ENCODE measurements around the gene LUZP4.
"Not testable (repeated sequence)": the region's sequence is repeated elsewhere in the genome, so short reads cannot be mapped to it uniquely, and the experiment has no call there.

LUZP4 gene

DNA sequence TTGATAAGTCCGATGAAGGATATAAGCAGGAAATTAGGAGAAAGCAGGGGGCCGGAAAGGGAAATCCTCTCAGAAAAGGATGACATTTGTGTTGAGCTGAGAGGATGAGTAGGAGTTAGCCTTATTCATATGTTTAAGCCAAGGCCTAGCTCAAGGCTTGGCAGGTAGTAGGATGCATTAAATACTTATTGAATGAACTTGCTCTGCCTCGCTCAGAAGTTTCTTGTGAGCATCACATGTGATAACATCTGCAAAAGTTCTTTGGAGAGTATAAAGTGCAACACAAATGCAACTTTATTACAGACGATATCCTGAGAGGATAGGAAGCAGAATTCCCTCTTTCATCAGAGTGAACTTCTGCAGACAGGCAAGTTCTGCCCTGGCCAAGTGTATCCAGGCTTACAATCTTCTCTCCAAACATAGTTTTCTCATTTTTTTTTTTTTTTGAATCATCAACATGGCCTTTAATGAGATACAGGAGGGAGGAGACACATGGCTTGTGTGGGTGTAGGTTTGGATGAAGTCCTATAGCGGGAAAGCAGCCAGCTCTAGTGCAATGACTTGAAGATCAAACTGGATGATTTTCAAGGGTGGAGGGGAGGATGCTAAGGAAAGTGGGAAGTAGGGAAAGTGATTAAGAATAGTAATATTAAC lies 48.1 kb downstream of the LUZP4 start:
- no peak for FAIRE-seq

DNA sequence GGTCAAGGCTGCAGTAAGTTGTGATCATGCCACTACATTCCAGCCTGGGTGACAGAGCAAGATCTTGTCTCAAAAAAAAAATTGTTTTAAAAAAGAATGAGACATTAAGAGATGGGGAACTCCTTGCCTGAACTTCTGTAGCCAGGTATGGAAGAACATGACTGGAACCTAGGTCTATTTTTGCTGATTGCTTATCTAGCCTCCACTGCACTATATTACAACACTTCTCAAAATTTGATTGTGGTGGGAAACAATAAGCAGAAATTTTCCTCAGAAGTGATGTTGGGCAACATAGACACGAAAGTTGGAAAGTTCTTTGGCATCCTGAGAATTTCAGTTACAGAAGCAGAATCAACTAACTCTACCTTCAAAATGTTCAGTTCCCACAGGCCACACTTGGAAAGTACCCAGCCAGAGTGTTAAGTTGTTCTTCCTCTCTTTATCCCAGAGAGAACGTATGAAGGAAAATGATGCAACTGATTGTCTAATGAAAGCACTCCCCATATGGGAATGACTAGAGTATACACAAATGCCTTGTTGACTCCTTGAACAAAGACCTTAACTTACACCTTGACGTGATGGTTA lies 50.0 kb downstream of the LUZP4 start:
- FAIRE-seq, result no peak

DNA sequence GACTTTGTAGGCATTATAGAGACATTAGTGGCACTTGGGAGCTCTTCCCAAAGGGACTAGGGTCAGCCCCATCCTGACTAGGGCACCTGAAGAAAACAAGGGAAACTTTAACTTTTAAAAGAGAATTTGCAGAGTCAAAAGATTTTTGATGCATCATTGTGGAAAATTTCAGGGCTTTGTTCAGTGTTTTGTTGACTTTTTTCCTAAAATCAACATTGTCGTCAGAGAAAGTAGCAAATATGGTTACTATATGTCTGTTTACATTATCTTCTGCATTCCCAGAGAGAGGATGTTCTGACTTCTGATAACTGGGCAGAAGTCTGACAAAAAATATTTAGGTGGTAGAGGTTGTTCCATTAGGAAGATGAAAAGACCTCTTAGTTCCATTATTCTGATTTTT lies 51.9 kb downstream of the LUZP4 start:
- no peak for FAIRE-seq

DNA sequence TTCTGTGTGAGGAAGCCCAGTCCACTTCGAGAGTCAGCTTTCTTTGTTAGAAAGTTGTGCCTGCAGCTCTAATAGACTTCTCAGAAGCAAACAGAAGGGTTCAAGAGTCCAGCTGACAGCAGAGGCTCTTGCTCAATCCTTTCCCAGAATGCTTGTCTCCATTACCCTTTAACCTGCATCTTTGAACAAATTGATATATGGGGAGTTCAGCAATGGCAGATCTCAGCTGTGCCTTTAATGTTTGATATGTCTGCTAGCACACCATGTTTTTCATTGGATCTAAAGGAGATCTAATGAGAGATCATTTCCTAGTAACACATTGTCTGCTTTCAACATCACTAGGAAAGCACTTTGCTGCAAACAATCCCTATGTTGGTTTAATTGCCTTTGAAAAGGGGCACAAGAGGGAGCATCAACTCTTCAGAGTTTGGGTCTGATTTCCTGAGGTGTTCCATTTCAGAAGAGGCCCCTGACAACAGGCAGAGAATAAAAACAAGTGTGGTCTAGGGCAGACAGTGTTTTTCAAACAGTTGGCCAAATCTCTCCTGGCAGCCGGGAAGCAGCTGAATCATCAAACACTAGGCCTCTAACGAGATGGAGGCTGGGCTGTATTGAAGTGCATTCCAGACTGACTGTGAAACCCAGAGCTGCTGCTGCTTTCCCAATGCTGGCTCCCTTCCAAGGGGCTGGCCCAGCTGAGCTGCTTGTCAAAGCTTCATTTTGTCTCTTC lies 55.5 kb downstream of the LUZP4 start:
- no peak for FAIRE-seq

DNA sequence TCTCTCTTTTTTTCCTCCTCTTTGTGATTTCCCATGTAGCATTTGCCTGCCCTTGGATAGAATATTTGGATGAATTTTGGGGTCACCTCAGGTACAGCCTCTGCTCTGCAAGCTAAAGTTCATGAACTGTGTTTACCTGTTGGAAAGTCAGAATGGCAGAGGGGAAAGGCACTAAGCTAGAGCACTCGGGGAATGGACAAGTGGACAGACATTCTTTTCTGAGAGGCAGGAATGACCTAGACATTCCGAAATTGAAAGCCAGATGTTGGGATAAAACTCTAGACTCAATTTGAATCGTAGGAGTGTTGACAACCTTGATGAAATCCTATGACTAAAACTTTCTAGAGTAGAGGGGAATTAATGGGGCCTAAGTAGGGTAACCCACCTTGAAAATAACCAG lies 56.1 kb downstream of the LUZP4 start:
- no peak for FAIRE-seq

DNA sequence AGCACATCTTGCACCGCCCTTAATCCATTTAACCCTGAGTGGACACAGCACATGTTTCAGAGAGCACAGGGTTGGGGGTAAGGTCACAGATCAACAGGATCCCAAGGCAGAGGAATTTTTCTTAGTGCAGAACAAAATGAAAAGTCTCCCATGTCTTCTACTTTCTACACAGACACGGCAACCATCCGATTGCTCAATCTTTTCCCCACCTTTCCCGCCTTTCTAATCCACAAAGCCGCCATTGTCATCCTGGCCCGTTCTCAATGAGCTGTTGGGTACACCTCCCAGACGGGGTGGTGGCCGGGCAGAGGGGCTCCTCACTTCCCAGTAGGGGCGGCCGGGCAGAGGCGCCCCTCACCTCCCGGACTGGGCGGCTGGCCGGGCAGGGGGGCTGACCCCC lies 57.2 kb downstream of the LUZP4 start:
- FAIRE-seq, result not testable (repeated sequence)

DNA sequence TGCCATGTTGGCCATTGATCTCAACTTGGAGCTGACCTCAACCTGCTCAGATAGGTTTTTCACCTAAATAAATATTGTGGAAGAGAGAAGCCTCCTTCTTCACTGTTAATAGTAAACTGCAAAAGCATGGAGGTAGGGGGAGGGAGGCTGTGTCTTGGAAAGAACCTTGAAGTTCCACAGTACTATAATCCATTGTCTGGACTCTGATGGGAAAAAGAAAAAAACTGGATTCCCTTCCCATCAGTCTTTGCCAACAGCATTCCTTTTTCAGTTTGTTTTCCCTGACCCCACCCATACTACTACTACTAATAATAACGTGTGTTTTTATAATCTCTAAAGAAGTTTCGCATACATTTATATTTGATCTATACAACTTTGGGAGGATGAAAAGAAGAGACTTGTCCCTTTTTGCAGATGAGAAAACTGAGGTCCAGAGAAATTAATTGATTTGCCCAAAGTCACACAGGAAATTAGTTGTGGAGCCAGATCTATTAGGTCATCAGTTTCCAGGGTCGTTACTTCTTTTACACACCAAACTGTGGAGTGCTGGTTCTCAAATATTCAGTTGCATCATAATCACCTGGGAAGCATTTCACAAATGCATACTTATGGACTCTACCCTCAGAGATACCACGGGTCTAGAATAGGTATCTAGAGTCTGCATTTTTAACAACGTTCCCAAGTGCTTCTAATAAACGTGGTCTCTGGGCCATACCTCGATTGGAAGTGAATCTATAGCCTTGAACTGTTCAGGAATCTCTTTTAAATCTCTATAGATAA lies 59.1 kb downstream of the LUZP4 start:
- no peak for FAIRE-seq

DNA sequence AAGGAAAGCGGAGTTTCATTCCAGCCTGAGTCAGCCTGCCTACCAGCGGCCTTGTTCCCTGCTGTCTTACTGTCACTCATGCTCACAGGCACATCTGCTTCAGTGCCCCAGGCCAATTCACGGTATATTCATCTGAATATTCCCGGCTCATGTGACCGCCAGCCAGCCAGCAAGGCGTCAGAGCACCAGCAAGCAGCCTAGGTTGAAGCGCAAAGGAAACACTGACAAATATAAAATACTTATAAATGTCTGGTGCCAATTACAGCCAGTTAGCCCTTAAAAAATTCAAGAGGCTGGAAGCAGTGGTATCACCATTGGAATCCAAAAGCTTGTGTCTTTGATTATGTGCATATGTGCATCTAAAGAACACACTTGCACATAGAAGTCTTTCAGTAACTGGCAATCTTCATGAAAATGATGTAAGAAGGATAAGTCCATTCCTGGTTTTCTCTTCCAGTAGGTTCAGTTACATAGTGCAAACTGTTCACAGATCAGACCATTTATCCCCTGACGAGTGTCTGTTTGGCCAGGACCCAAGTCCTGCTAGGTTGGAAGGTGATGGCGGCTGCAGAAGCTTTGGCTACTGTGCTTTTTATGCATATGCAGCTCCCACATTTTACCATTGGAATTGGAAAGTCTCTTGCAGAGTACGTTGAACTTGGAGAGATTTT lies 61.3 kb downstream of the LUZP4 start:
- no peak for FAIRE-seq

DNA sequence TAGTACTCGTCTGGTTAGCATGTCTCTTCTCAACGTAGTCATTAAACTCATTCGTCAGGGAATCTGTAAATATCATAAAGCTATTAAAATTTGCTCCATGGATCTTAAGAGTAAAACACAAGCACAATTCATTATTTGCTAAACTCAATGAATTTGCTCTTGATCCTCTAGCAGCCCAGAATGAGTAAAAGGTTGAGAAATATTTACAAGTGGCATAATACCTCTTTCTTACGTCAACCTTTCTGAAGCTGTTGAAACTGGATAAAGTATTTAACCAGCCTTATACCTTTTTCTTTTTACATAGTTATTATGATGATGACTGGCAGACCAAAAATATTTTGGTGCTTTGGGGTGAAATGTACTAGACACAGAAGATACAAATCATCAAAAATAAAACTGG lies 66.9 kb downstream of the LUZP4 start:
- FAIRE-seq, result no peak
